ENCODE results near the gene POLD4.

DNA sequence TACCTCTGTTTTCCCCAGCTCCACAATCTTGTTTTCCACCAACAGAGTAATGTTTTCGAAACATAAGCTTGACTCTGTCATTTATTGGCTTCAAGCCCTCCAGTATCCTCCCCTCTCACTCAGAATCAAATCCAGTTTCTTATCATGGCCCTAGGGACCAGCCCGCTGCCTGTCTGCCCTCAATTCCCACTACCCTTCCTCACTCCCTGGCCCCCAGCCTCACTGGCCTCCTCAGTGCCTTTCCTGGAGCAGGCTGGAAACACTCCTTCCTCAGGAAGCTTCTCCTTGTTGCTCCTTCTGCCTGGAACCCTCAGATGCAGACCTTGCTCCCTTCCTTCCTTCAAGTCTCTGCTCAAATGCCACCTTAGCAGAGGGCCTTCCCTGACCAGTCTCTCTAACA, 3.9 kb downstream of the POLD4 start:
- TF ChIP-seq POLR2A (IDR thresholded peaks at IDR 0.05; ENCODE audit: low read length), result no peak
- no peak for TF ChIP-seq GATA1 (IDR thresholded peaks at IDR 0.05; ENCODE audit: low read depth, low read length)
